SJSA1 (cell line): ENCODE measurements around the gene LRRC43. TPM values are rescaled to one million over a fixed set of nuclear protein-coding genes. Genes with fewer than 3 reads are reported as not detected.

Source experiments
- DNase-seq, 2 experiments: peaks; one replicate each; pipeline ENCODE4 v3.0.0-alpha.2; 2015 to 2020; ENCODE audit warnings: low spot score in 2 of 2, low read depth in 1 of 2
- H3K27ac ChIP-seq: fragments of 250-450 bp; sonication (Bioruptor Pico); 2 replicates; pipeline ENCODE4 v1.5.1; 2020; ENCODE audit warnings: mild to moderate bottlenecking, moderate library complexity
- H3K27me3 ChIP-seq: fragments of 250-450 bp; sonication (Bioruptor Pico); replicated peaks from 2 replicates; pipeline ENCODE4 v1.5.1; 2020; ENCODE audit warnings: mild to moderate bottlenecking, moderate library complexity
- H3K36me3 ChIP-seq: fragments of 250-450 bp; sonication (Bioruptor Pico); 2 replicates; pipeline ENCODE4 v1.5.1; 2020; ENCODE audit warnings: mild to moderate bottlenecking
- H3K4me1 ChIP-seq: fragments of 250-450 bp; sonication (Bioruptor Pico); replicated peaks from 2 replicates; pipeline ENCODE4 v1.6.1; 2021; ENCODE audit warnings: mild to moderate bottlenecking
- H3K4me3 ChIP-seq: fragments of 250-450 bp; sonication (Bioruptor Pico); 2 replicates; pipeline ENCODE4 v1.5.1; 2020; ENCODE audit warnings: mild to moderate bottlenecking
- H3K9me3 ChIP-seq: fragments of 250-450 bp; sonication (Bioruptor Pico); replicated peaks from 2 replicates; pipeline ENCODE4 v1.5.1; 2020; ENCODE audit warnings: mild to moderate bottlenecking
- total RNA-seq: library from RNA; depleted of rRNA; stranded (reverse); fragments of >200 nt; shearing (Covaris generic); gene quantifications from 2 replicates; pipeline ENCODE4 v1.2.3, GENCODE V29; 2014; rRNA removed

The LRRC43 gene
- total RNA-seq, 1 experiment from 2014 or later = not detected

GRCh38 chr12:122238861-122239260 is 55.9 kb downstream of the LRRC43 start:
- no peaks in the 10 kb centered on the region for H3K9me3 ChIP-seq
- no peak overlapping the region for H3K27ac ChIP-seq
- H3K4me3 ChIP-seq = no peak overlapping the region
- H3K4me1 ChIP-seq = no peaks in the 10 kb centered on the region
- H3K27me3 ChIP-seq = no peaks in the 10 kb centered on the region
- DNase-seq = no peak
- H3K36me3 ChIP-seq = peaks cover 8% of the 10 kb centered on the region

DNA sequence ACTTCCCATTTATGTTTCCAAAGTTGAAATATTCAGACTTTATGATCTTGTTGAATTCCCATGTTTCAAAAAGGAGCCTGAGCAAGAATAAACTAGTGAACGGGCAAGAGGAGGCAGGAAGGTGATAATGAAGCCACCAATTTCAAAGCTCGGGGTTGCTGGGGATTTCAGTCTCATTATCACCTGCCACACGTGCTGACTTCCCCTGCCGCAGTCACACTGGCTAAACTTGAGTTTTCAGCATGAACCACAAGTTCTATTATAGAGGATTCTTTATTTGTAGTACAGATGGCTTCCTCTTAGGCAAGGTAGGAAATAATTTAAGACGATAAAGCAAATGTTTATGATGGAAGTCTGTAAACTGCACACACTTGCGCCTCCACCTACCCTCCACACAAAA is 61.0 kb downstream of the LRRC43 start:
- H3K27ac ChIP-seq = no peak overlapping the region

DNA sequence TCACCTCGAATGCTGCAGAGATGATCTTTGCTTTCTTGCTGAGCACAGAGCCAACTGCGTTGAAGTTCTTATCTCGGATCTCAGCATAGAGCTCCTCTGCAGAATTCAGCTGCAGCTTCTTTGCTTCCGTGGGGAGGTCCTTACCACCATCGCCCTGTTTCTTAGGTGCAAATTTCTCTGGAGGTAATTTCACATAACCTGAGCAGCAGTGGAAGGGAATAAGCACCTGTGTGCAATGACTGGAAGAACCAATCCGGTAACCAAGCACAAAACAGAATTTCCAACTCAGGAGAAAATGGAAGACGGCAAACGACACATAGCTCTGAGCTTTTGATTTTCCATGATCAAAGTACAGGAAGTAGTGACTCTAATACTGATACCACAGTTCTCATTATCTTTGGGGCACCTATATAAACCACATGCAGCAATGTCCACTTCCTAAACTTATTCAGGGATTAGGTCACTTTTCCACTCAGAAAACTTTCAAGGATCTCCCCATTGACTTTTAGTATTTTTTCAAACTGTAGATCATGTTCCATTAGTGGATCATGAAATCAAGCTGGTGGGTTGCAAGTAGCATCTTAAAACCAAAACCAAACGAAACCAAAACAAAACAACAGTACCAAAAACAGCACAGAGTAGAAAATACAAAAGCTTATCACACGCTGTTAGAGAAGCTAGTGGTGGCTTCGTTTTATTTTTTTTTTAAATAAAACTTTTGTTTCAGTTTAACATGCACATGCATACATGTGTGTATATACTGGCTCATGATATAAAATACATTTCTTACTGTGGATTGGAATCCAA is 61.8 kb downstream of the LRRC43 start:
- Histone ChIP-seq H3K4me3 (no peak overlapping the region), H3K27ac (no peak overlapping the region), H3K9me3 (no peaks in the 10 kb centered on the region), H3K36me3 (peaks cover 12% of the 10 kb centered on the region), H3K27me3 (no peaks in the 10 kb centered on the region), H3K4me1 (no peaks in the 10 kb centered on the region)
- DNase-seq = no peak

More for the DNA sequence above, 61.0 kb downstream of the LRRC43 start:
- DNase-seq = no peak
- Histone ChIP-seq H3K36me3 (peaks cover 10% of the 10 kb centered on the region; the same call in 1 of the 2 replicates), H3K9me3 (no peaks in the 10 kb centered on the region), H3K27me3 (no peaks in the 10 kb centered on the region), H3K4me1 (no peaks in the 10 kb centered on the region), H3K4me3 (no peak overlapping the region)

DNA sequence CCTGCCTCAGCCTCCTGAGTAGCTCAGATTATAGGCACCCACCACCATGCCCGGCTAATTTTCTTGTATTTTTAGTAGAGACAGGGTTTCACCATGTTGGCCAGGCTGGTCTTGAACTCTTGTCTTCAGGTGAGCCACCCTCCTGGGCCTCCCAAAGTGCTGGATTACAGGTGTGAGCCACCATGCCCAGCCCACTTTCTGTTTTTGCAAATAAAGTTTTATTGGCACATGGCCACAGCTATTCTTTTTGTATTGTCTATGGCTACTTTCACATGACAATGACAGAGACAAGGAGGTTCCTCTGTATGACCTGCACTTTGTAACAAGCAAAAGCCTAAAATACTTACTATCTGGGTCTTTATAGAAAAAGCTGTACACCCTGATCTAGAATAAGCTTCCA is 62.6 kb downstream of the LRRC43 start:
- Histone ChIP-seq H3K9me3 (no peaks in the 10 kb centered on the region), H3K4me3 (no peak overlapping the region)

DNA sequence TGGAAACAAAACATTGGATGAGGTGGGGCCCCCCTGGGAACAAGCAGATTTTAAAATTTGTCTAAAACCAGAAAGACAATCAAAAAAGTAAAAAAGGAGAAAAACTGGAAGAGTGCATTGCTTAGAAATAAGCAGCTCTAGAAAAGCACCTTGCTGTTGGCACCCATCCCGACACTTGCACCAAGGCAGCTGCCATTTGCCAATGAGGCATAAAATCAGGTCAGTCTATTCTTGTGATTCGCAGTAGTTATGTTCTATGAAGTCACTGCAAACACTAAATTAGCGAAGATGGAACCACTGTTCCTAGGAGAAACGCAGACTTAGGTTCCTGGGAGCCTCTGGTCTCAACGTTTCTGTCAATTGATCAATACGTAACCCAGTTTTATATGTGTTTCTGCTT is 67.1 kb downstream of the LRRC43 start:
- no peak for DNase-seq
- Histone ChIP-seq H3K27ac (no peak overlapping the region), H3K4me3 (no peak overlapping the region), H3K4me1 (no peaks in the 10 kb centered on the region), H3K27me3 (no peaks in the 10 kb centered on the region), H3K9me3 (no peaks in the 10 kb centered on the region), H3K36me3 (peaks cover 8% of the 10 kb centered on the region)

More for the DNA sequence above, 62.6 kb downstream of the LRRC43 start:
- Histone ChIP-seq H3K4me1 (no peaks in the 10 kb centered on the region), H3K36me3 (peaks cover 8% of the 10 kb centered on the region), H3K27ac (no peak overlapping the region), H3K27me3 (no peaks in the 10 kb centered on the region)
- DNase-seq = no peak

DNA sequence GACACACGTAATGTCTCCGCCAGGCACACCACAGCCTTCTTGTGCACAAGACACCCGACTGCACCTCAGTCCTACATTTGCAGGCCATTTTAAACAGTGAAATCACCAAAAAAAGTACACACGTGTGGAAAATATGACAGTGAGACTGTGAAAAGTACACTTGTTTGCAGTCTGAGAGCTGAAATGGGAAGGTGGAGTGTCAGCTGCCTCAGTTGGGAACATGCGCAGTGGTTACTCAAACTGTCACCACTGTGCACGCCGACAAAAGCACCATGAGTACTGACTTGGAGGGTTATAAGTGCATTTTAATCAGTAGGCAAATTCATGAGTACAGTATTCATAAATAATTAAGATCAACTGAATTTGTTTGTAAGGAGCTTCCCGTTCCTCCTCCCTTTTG is 67.6 kb downstream of the LRRC43 start:
- no peaks in the 10 kb centered on the region for H3K27me3 ChIP-seq
- H3K27ac ChIP-seq = no peak overlapping the region
- H3K36me3 ChIP-seq = peaks cover 8% of the 10 kb centered on the region
- no peaks in the 10 kb centered on the region for H3K9me3 ChIP-seq
- H3K4me1 ChIP-seq = no peaks in the 10 kb centered on the region
- no peak overlapping the region for H3K4me3 ChIP-seq
- DNase-seq = no peak

Other genes starting within 250 kb of the LRRC43 start
- gene BCL7A, start 161.2 kb upstream of the LRRC43 start, total RNA-seq = 1.5 and 6.4 TPM in 2 replicates
- gene MLXIP, start 104.4 kb upstream of the LRRC43 start, total RNA-seq = 11.1 and 13.5 TPM in 2 replicates
- gene IL31, start 8.9 kb upstream of the LRRC43 start, total RNA-seq = not detected in 2 replicates
- not detected in 2 replicates for gene B3GNT4, start 20.6 kb downstream of the LRRC43 start, total RNA-seq
- 66.6 and 84.1 TPM in 2 replicates for gene DIABLO, start 42.9 kb downstream of the LRRC43 start, total RNA-seq
- gene VPS33A, start 83.4 kb downstream of the LRRC43 start, total RNA-seq = 13.6 and 14.3 TPM in 2 replicates
- gene CLIP1, start 239.5 kb downstream of the LRRC43 start, total RNA-seq = 33.7 and 41.3 TPM in 2 replicates